K562 (cell line): ENCODE data around the gene RASGRP2. TPM values are rescaled to one million over a fixed set of nuclear protein-coding genes. Genes with fewer than 3 reads are reported as not detected.

Experiments
- ATAC-seq: fragments of 200-7000 bp; cut with Tn5 transposase; 3 replicates; pipeline ENCODE4 v1.9.1; 2020; ENCODE audit warnings: moderate library complexity
- BruUV-seq: library from RNA; stranded (reverse); fragments of 400-500 nt; replicated peaks from 2 replicates; lab custom pipeline; 2021; lab: Mats Ljungman, UMichigan
- CTCF ChIA-PET: fragments of 300-600 bp; formaldehyde crosslinking; extraction: SDS; loops from one replicate; lab custom pipeline; 2021; ENCODE audit warnings: low intra/inter-chr PET ratio; lab: Yijun Ruan, JAX
- POLR2A ChIA-PET: fragments of 300-600, 350-650 bp; sonication (Branson Sonifier 250); formaldehyde crosslinking; extraction: SDS; loops from one replicate; lab custom pipeline; 2021; ENCODE audit warnings: antibody characterized with exemption, inconsistent platforms; lab: Yijun Ruan, JAX
- DNase-seq, 4 experiments: peaks; one replicate each; pipeline versions ENCODE4 v3.0.0 to v3.0.0-alpha.2; 2011 to 2018; ENCODE audit warnings: low spot score in 3 of 4, mixed read lengths in 3 of 4; ENCODE audit errors: extremely low read depth in 1 of 4
- FAIRE-seq: peaks from 2 replicates; lab custom pipeline; 2011; peaks lifted over from hg19 to GRCh38; lab: Jason Lieb, UNC
- H2AFZ ChIP-seq: 2 replicates; pipeline ENCODE4 v1.6.0; 2011; ENCODE audit warnings: low read depth, low read length, control low read depth, inconsistent platforms
- H3K27ac ChIP-seq: fragments of 200-600 bp; 3 replicates; pipeline ENCODE4 v1.8.0; 2011; ENCODE audit warnings: low read depth, mild to moderate bottlenecking, control low read depth, inconsistent platforms, low read length, moderate library complexity, mixed read lengths; ENCODE audit errors: extremely low read depth
- H3K27me3 ChIP-seq, 2 experiments: fragments of 300-600 bp in 1 of 2; 2 replicates in 1 of 2; 3 replicates in 1 of 2; pipeline versions ENCODE4 v1.6.0 to v1.8.0; 2011; ENCODE audit warnings: inconsistent platforms in 2 of 2, low read length in 2 of 2, mild to moderate bottlenecking in 1 of 2, mixed read lengths in 1 of 2, moderate library complexity in 1 of 2; ENCODE audit not compliant: control insufficient read depth in 2 of 2, insufficient read depth in 2 of 2
- H3K36me3 ChIP-seq: fragments of 300-600 bp; 3 replicates; pipeline ENCODE4 v1.8.0; 2011; ENCODE audit warnings: mild to moderate bottlenecking, low read length, inconsistent platforms; ENCODE audit not compliant: control insufficient read depth, insufficient read depth
- H3K4me1 ChIP-seq, 2 experiments: fragments of 200-600 bp in 1 of 2; replicated peaks in 1 of 2; 2 replicates in 1 of 2; 3 replicates in 1 of 2; pipeline versions ENCODE4 v1.5.1 to v1.8.0; 2011; ENCODE audit warnings: inconsistent platforms in 2 of 2, low read length in 2 of 2, mild to moderate bottlenecking in 1 of 2, mixed read lengths in 1 of 2, moderate library complexity in 1 of 2; ENCODE audit not compliant: control insufficient read depth in 2 of 2, insufficient read depth in 2 of 2
- H3K4me2 ChIP-seq: 2 replicates; pipeline ENCODE4 v1.6.1; 2011; ENCODE audit warnings: low read length, control low read depth, inconsistent platforms, mixed read lengths; ENCODE audit not compliant: insufficient read depth
- H3K4me3 ChIP-seq: fragments of 200-600 bp; sonication (generic), shearing (Covaris generic); 2 replicates; pipeline ENCODE4 v1.5.1; 2016; ENCODE audit warnings: control low read depth, inconsistent platforms
- H3K79me2 ChIP-seq: fragments of 200-600 bp; 3 replicates; pipeline ENCODE4 v1.8.0; 2011; ENCODE audit warnings: low read length, inconsistent platforms; ENCODE audit not compliant: control insufficient read depth, insufficient read depth
- H3K9ac ChIP-seq, 2 experiments: 2 replicates each; pipeline versions ENCODE4 v1.6.0 to v1.6.1; 2011; ENCODE audit warnings: low read depth in 2 of 2, low read length in 2 of 2, control low read depth in 1 of 2, inconsistent platforms in 1 of 2, mild to moderate bottlenecking in 1 of 2, mixed read lengths in 1 of 2; ENCODE audit not compliant: insufficient read depth in 1 of 2
- H3K9me1 ChIP-seq: one replicate; pipeline ENCODE4 v1.6.0; 2011; ENCODE audit warnings: inconsistent platforms, mild to moderate bottlenecking, low read length, moderate library complexity; ENCODE audit not compliant: control insufficient read depth, insufficient read depth
- H3K9me3 ChIP-seq: replicated peaks from 2 replicates; pipeline ENCODE4 v1.5.1; 2011; ENCODE audit warnings: low read depth, low read length, inconsistent platforms; ENCODE audit not compliant: control insufficient read depth, insufficient read depth
- H4K20me1 ChIP-seq: replicated peaks from 2 replicates; pipeline ENCODE4 v1.6.1; 2011; ENCODE audit warnings: low read length, inconsistent platforms, mixed read lengths; ENCODE audit not compliant: control insufficient read depth, insufficient read depth
- ARID4B ChIP-seq: sonication (generic); formaldehyde crosslinking; IDR thresholded peaks from 2 replicates; pipeline ENCODE4 v1.8.0; 2022; ENCODE audit warnings: mild to moderate bottlenecking, missing genetic modification reagents
- BRCA1 ChIP-seq, 2 experiments: fragments of 450-650 bp in 1 of 2; sonication (generic) in 1 of 2; formaldehyde crosslinking in 1 of 2; IDR thresholded peaks; 2 replicates each; pipeline versions ENCODE4 v1.5.0 to v1.6.1; 2017 to 2020; ENCODE audit warnings: mild to moderate bottlenecking in 1 of 2, missing genetic modification reagents in 1 of 2
- POLR2AphosphoS2 ChIP-seq: IDR thresholded peaks from 2 replicates; pipeline ENCODE4 v1.6.1; 2012; ENCODE audit warnings: low read length, improper control_type of control experiment
- ZBTB33 ChIP-seq: sonication (generic); formaldehyde crosslinking; IDR thresholded peaks from 2 replicates; pipeline ENCODE4 v1.8.1; 2023; ENCODE audit warnings: mild to moderate bottlenecking, missing genetic modification reagents
- ZNF143 ChIP-seq: sonication (generic); formaldehyde crosslinking; IDR thresholded peaks from 2 replicates; pipeline ENCODE4 v1.9.0; 2022; ENCODE audit warnings: mild to moderate bottlenecking, missing genetic modification reagents
- WGBS: fragments of 100-300 bp; shearing (Covaris generic); methylation state at CpG from one replicate; pipeline ENCODE4 v1.1.6; 2016; ENCODE audit warnings: low coverage, mixed read lengths; ENCODE audit not compliant: insufficient coverage; ENCODE audit errors: missing lambda C conversion rate; 5-methylcytosine and 5-hydroxymethylcytosine counted together
- in situ Hi-C: fragments of 300-500 bp; cut with MboI; formaldehyde crosslinking; loops from 4 replicates; pipeline ENCODE4 v1.15.0; 2018; ENCODE audit warnings: inconsistent platforms, mixed read lengths
- intact Hi-C: fragments of 100-400 bp; cut with micrococcal nuclease; formaldehyde crosslinking; loops from 2 replicates; pipeline ENCODE4 v1.14.2; 2022
- polyA plus RNA-seq, 8 experiments: library from polyadenylated mRNA; depleted of rRNA in 4 of 8; stranded (reverse) in 5 of 8; unstranded in 3 of 8; fragments of >200 nt; fragmentation: Nextera tagmentation in 2 of 8; fragmentation: Illumina TruSeq in 1 of 8; extraction: Ambion mirVana in 2 of 8; extraction: Trizol in 1 of 8; gene quantifications; 2 replicates each; pipeline versions ENCODE4 v1.2.1 to v1.2.3, GENCODE V29; 2011 to 2014; ENCODE audit warnings: inconsistent platforms in 1 of 8, missing spikeins in 1 of 8
- total RNA-seq, 7 experiments: library from RNA; depleted of rRNA in 6 of 7; stranded (reverse); fragments of >200 nt in 6 of 7; fragmentation: Illumina TruSeq in 2 of 7; extraction: Trizol in 2 of 7; gene quantifications; 2 replicates each; pipeline versions ENCODE4 v1.2.1 to v1.2.3, GENCODE V29; 2011 to 2021; ENCODE audit warnings: low replicate concordance in 1 of 7

RASGRP2 gene
- total and polyA plus RNA-seq, 9 of the 15 experiments (the other 6 are each of a cell fraction or from before 2014, with no cell fraction given) = 0.87 to 22.7 (median 5.5) TPM

GRCh38 chr11:64711956-64712362, 32.0 kb downstream of the RASGRP2 start:
- in situ Hi-C loops (no loop called here), intact Hi-C loops (no loop called here)
- Histone ChIP-seq H3K4me1 (peaks cover 12 to 41% of the 10 kb centered on the region in 2 experiments), H3K9ac (peak overlapping the region in 1 of 2 experiments; percentile 85; a peak in 2 of 4 replicates), H3K79me2 (no peaks in the 10 kb centered on the region), H3K9me3 (no peaks in the 10 kb centered on the region; the same call in 1 of the 2 replicates), H4K20me1 (peaks cover 14% of the 10 kb centered on the region), H3K4me3 (peak overlapping the region; percentile 35; the same call in 1 of the 2 replicates), H3K27ac (no peak overlapping the region), H3K36me3 (no peaks in the 10 kb centered on the region), H3K9me1 (no peaks in the 10 kb centered on the region), H3K27me3 (peaks cover 26 to 36% of the 10 kb centered on the region in 2 experiments), H3K4me2 (peak overlapping the region; percentile 55; the same call in 1 of the 2 replicates), H2AFZ (peak overlapping the region; percentile 93)
- ChIA-PET POLR2A (no interaction called here), CTCF (no interaction called here)
- 79% methylated on average over 12 of the region's 19 CpGs for WGBS
- ATAC-seq = peak; percentile 27
- no TSS peak for BruUV-seq
- peak in 2 of 4 experiments; percentile 36 to 43 for DNase-seq
- FAIRE-seq = no peak
- TF ChIP-seq ZNF143 (CRISPR knock-in tag) = peak; percentile 50; the same call in 1 of the 2 replicates
- TF ChIP-seq POLR2AphosphoS2 = no peak
- peak; percentile 89 for TF ChIP-seq ZBTB33 (CRISPR knock-in tag)
- TF ChIP-seq ARID4B (CRISPR knock-in tag) = peak; percentile 22; the same call in 1 of the 2 replicates
- no peak for TF ChIP-seq BRCA1 (IDR thresholded peaks at IDR 0.05)
- 0 out of 2 replicates have a peak, but pooled peaks have one; percentile 27 for TF ChIP-seq BRCA1 (CRISPR knock-in tag; IDR thresholded peaks at IDR 0.05)
